Bronchial epithelial cell (primary cell): ENCODE data around the gene CRNN. TPM values are rescaled to one million over a fixed set of nuclear protein-coding genes. Genes with fewer than 3 reads are reported as not detected.

Experiments
- DNase-seq: peaks from one replicate; pipeline ENCODE4 v3.0.0-alpha.2; 2010; ENCODE audit warnings: low read depth
- FAIRE-seq: peaks from 2 replicates; lab custom pipeline; 2011; peaks lifted over from hg19 to GRCh38; lab: Jason Lieb, UNC
- H3K27me3 ChIP-seq: 2 replicates; pipeline ENCODE4 v1.5.1; 2011; ENCODE audit warnings: low read length; ENCODE audit not compliant: control insufficient read depth, insufficient read depth
- H3K36me3 ChIP-seq: 2 replicates; pipeline ENCODE4 v1.5.1; 2011; ENCODE audit warnings: low read length; ENCODE audit not compliant: control insufficient read depth, insufficient read depth
- H3K4me3 ChIP-seq: 2 replicates; pipeline ENCODE4 v1.5.1; 2011; ENCODE audit warnings: mild to moderate bottlenecking, low read depth, low read length, control low read depth
- CTCF ChIP-seq: IDR thresholded peaks from 2 replicates; pipeline ENCODE4 v1.5.1; 2011; ENCODE audit warnings: mild to moderate bottlenecking, moderate library complexity, low read length, control low read depth, inconsistent platforms; ENCODE audit not compliant: insufficient read depth, severe bottlenecking
- total RNA-seq: library from RNA; depleted of rRNA; stranded (reverse); fragments of >200 nt; gene quantifications from 2 replicates; pipeline ENCODE4 v1.2.1, GENCODE V29; 2014

Gene CRNN
- total RNA-seq, 1 donor from 2014 or later = 6.6 TPM

GRCh38 chr1:152441756-152442155 lies 27.7 kb upstream of the CRNN start:
- no peak for TF ChIP-seq CTCF
- Histone ChIP-seq H3K36me3 (no peaks in the 10 kb centered on the region), H3K4me3 (no peak overlapping the region), H3K27me3 (no peaks in the 10 kb centered on the region)
- FAIRE-seq (no peak), DNase-seq (no peak)

- FAIRE-seq = peak; percentile 18
- peak; percentile 92 for TF ChIP-seq CTCF
- H3K27me3 ChIP-seq = no peaks in the 10 kb centered on the region
- no peaks in the 10 kb centered on the region for H3K36me3 ChIP-seq
- peak; percentile 64 for DNase-seq
- no peak overlapping the region for H3K4me3 ChIP-seq
These were observed 26.8 kb upstream of the CRNN start for GRCh38 chr1:152440635-152441471.

- Histone ChIP-seq H3K36me3 (no peaks in the 10 kb centered on the region), H3K4me3 (no peak overlapping the region), H3K27me3 (no peaks in the 10 kb centered on the region)
- TF ChIP-seq CTCF = no peak
- FAIRE-seq (peak; percentile 32), DNase-seq (peak; percentile 79)
These were observed 22.8 kb upstream of the CRNN start for GRCh38 chr1:152436593-152437496.

- Histone ChIP-seq H3K27me3 (no peaks in the 10 kb centered on the region), H3K4me3 (no peak overlapping the region), H3K36me3 (no peaks in the 10 kb centered on the region)
- FAIRE-seq = no peak
- no peak for TF ChIP-seq CTCF
- DNase-seq = no peak
These were observed 13.4 kb upstream of the CRNN start for GRCh38 chr1:152427458-152427857.

- Histone ChIP-seq H3K27me3 (no peaks in the 10 kb centered on the region), H3K36me3 (no peaks in the 10 kb centered on the region), H3K4me3 (no peak overlapping the region)
- DNase-seq = peak; percentile 68
- FAIRE-seq = no peak
- TF ChIP-seq CTCF = no peak
These were observed 12.7 kb upstream of the CRNN start for GRCh38 chr1:152426731-152427130.
